22Rv1 (cell line): ENCODE data around the gene CD74.
"Not testable (repeated sequence)": the region's sequence is repeated elsewhere in the genome, so short reads cannot be mapped to it uniquely, and the experiment has no call there.

Experiments
- H3K27ac ChIP-seq: fragments of 450-650 bp; 2 replicates; pipeline ENCODE4 v1.5.1; 2017
- CTCF ChIP-seq: fragments of 450-650 bp; IDR thresholded peaks from 2 replicates; pipeline ENCODE4 v1.5.1; 2017; ENCODE audit warnings: mild to moderate bottlenecking
- ZFX ChIP-seq: fragments of 450-650 bp; IDR thresholded peaks from 2 replicates; pipeline ENCODE4 v1.6.1; 2017; ENCODE audit warnings: antibody characterized with exemption, borderline replicate concordance

The CD74 gene

GRCh38 chr5:150429410-150429873, 16.7 kb upstream of the CD74 start:
- H3K27ac ChIP-seq = no peak overlapping the region
- TF ChIP-seq ZFX = no peak
- no peak for TF ChIP-seq CTCF

DNA sequence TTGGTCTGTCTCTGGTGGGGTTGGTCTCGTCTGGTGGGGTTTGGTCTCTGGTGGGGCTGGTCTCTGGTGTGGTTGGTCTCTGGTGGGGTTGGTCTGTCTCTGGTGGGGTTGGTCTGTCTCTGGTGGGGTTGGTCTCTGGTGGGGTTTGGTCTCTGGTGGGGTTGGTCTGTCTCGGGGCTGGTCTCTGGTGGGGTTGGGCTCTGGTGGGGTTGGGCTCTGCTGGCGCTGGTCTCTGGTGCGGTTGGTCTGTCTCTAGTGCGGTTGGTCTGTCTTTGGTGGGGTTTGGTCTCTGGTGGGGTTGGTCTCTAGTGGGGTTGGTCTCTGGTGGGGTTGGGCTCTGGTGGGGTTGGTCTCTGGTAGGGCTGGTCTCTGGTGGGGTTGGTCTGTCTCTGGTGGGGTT, 16.3 kb upstream of the CD74 start:
- TF ChIP-seq ZFX (no peak), CTCF (no peak)
- H3K27ac ChIP-seq = no peak overlapping the region

GRCh38 chr5:150428106-150428876, 15.6 kb upstream of the CD74 start:
- H3K27ac ChIP-seq = no peak overlapping the region
- TF ChIP-seq ZFX (no peak), CTCF (no peak)

DNA sequence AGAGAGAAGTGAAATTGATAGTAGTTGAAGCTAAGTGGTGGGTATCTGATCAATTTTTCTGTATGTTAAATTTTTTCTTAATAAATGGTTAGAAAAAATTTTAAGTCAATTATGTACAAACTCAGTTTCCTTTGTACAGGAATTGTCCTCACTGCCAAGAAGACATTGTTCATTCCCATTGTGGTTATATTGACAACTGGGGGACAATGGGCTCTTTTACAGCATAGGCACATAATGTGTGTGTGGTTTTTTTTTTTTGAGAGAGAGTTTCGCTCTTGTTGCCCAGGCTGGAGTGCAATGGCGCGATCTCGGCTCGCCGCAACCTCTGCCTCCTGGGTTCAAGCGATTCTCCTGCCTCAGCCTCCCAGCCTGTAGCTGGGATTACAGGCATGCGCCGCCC, 13.5 kb upstream of the CD74 start:
- not testable (repeated sequence) for H3K27ac ChIP-seq

DNA sequence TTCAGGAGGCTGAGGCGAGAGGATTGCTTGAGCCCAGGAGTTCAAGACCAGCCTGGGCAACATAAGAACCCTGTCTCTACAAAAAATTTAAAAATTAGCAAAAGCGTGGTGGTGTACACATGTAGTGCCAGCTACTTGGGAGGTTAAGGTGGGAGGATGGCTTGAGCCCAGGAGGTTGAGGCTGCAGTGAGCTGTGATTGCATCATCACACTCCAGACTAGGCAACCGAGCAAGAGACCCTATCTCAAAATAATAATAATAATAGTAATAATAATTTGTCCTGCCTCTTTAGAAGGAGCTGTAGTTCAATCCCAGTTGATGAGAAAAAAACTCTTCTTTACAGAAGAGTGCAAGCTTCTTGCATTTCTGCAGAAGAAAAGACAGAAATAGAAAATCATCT, 10.0 kb upstream of the CD74 start:
- H3K27ac ChIP-seq = no peak overlapping the region
- TF ChIP-seq ZFX = no peak
- TF ChIP-seq CTCF = no peak

DNA sequence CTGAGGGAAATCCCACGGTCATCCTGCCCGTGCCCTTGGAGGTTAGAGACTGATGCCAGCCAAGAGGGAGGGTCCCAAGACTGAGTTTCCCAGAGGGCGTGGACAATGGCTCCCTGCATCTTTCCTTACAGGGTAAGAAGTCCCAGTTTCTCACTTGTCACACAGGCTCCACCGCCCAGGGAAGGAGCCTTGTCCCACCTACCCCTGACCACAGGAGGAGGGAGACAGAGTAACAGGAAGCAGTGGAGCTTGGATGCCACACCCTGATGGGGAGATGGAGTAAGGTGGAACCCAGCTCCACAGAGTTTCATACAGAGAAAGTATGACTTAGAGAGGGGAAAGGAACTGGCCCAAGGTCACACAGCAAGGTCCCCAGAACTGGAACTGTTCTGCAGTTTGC, 9.4 kb upstream of the CD74 start:
- no peak for TF ChIP-seq CTCF
- no peak for TF ChIP-seq ZFX

DNA sequence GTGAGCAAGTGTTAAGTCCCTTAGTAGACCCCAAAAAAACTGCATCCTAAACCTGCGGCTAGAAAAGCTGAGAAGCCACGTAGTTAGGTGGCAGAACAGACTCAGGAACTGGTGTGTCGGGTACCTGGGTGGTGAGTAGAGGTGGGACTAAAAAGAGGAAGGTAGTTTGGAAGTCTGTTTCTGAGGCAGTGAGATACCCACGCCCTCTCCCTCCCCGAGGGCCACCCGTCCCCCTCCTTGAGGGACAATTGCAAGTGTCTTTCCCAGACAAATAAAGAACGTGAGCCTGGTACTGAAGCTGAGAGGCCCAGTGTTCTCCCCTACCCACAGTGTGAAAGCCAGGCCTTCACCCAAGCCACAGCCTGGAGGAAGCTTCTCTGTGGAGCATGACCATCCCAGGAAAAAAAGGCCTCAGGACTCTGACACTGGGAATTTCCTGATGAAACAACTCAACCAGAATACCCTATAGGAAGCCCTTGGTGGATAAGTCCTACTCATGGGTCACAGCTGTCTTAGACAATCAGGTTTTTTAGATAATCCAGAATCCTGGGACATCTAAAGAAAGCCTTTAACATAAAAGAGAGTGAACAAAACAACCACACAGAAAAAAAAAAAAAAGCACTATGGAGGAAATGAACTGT, 7.0 kb upstream of the CD74 start:
- TF ChIP-seq ZFX (no peak), CTCF (no peak)
- H3K27ac ChIP-seq = no peak overlapping the region

More for the DNA sequence above, 9.4 kb upstream of the CD74 start:
- H3K27ac ChIP-seq = no peak overlapping the region

- H3K27ac ChIP-seq = not testable (repeated sequence)
Measured at GRCh38 chr5:150413902-150414790, 1.4 kb upstream of the CD74 start.
